Testis (tissue), 3 donors: ENCODE data around the gene TMEM255B. TPM values are rescaled to one million over a fixed set of nuclear protein-coding genes. Genes with fewer than 3 reads are reported as not detected.
"Not testable (repeated sequence)": the region's sequence is repeated elsewhere in the genome, so short reads cannot be mapped to it uniquely, and the experiment has no call there.

ENCODE experiments used
- DNase-seq: peaks from one replicate; pipeline ENCODE4 v3.0.0-alpha.2; 2019
- H3K27ac ChIP-seq, 2 donors: fragments of 200-600 bp; sonication (generic); one replicate each; pipeline ENCODE4 v1.5.1; 2019
- H3K27me3 ChIP-seq: fragments of 200-600 bp; sonication (generic); one replicate; pipeline ENCODE4 v1.5.1; 2019
- H3K36me3 ChIP-seq: fragments of 200-600 bp; sonication (generic); one replicate; pipeline ENCODE4 v1.5.1; 2017; ENCODE audit warnings: low read depth; ENCODE audit errors: missing control alignments
- H3K4me1 ChIP-seq: fragments of 200-600 bp; sonication (generic); one replicate; pipeline ENCODE4 v1.5.1; 2019
- H3K4me3 ChIP-seq, 2 donors: fragments of 200-600 bp; sonication (generic); one replicate each; pipeline ENCODE4 v1.5.1; 2017 to 2019
- H3K9me3 ChIP-seq: fragments of 200-600 bp; sonication (generic); one replicate; pipeline ENCODE4 v1.5.1; 2017
- POLR2A ChIP-seq: fragments of 450-650 bp; IDR thresholded peaks from one replicate; pipeline ENCODE4 v1.6.1; 2017; ENCODE audit warnings: antibody characterized with exemption, mild to moderate bottlenecking, moderate library complexity
- WGBS, 2 donors: methylation state at CpG; one replicate each; pipeline ENCODE4 v1.1.5; 2018; 5-methylcytosine and 5-hydroxymethylcytosine counted together
- intact Hi-C: fragments of 100-400 bp; cut with DNase I; formaldehyde crosslinking; loops from one replicate; pipeline ENCODE4 v1.15.1; 2023; ENCODE audit warnings: low total_unique reads
- polyA plus RNA-seq: library from polyadenylated mRNA; stranded (reverse); fragments of 350-450 nt; fragmentation: Illumina TruSeq; extraction: RNeasy Lipid Tissue Mini Kit (QIAGEN cat#74804); gene quantifications from one replicate; pipeline ENCODE4 v1.2.3, GENCODE V29; 2014; ENCODE audit warnings: low read depth, low replicate concordance; ENCODE audit not compliant: insufficient read depth
- total RNA-seq, 2 donors: library from RNA; depleted of rRNA; stranded (reverse); fragments of >200 nt; gene quantifications; one replicate each; pipeline ENCODE4 v1.2.3, GENCODE V29; 2016
- TF ChIP-seq, protein P1 (sequence below), 3 experiments: fragments of 450-650 bp in 2 of 3; fragments of 200-600 bp in 1 of 3; sonication (generic) in 1 of 3; IDR thresholded peaks; one replicate each; pipeline ENCODE4 v1.5.1; 2016 to 2019; ENCODE audit warnings: antibody characterized with exemption in 3 of 3, mild to moderate bottlenecking in 2 of 3, moderate library complexity in 1 of 3

The TMEM255B gene
- total and polyA plus RNA-seq, 3 donors from 2014 or later: 6.9 to 10.9 (median 7.5) TPM

DNA sequence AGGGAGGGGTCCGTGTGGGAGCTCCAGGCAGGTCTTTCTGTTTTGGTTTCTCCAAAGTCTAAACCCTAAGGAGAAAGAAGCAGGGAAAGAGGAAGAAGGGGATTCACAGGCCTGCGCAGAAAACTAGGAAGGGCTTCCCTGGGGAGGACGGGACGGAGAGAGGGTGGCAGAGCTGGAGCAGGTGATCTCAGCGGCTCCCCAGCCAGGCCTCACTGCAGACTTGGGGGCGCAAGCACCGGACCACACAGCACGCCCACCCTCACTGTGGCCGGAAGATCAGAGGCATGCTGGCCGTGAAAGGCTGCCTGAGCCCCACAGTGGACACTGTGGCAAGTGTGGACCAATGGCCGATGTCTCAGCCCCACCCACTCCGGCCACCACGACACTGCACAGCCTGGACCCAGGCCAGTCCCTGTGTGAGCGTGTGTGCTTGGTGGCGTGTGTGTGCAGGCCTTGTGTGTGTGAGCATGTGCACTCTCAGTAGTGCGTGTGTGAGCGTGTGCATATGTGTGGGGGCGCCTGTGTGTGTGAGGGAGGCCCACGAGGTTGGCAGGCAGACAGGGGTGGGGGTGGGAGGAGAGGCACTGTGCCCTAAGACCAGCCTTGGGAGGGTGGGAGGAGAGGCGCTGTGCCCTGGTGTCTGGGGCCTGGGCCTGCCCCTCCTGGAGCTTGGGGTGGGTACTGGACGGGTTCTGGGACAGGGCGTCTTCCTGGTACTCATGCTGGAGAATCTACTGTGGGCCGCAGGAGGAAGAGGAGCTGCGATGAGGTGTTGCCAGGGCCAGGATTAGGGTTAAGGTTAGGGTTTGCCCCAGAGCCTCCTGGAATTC lies 15.4 kb upstream of the TMEM255B start:
- Histone ChIP-seq H3K27ac (no peak overlapping the region), H3K27me3 (no peaks in the 10 kb centered on the region), H3K9me3 (no peaks in the 10 kb centered on the region), H3K36me3 (no peaks in the 10 kb centered on the region), H3K4me1 (no peaks in the 10 kb centered on the region), H3K4me3 (no peak overlapping the region)
- TF ChIP-seq POLR2A: no peak
- TF ChIP-seq, protein P1, sequence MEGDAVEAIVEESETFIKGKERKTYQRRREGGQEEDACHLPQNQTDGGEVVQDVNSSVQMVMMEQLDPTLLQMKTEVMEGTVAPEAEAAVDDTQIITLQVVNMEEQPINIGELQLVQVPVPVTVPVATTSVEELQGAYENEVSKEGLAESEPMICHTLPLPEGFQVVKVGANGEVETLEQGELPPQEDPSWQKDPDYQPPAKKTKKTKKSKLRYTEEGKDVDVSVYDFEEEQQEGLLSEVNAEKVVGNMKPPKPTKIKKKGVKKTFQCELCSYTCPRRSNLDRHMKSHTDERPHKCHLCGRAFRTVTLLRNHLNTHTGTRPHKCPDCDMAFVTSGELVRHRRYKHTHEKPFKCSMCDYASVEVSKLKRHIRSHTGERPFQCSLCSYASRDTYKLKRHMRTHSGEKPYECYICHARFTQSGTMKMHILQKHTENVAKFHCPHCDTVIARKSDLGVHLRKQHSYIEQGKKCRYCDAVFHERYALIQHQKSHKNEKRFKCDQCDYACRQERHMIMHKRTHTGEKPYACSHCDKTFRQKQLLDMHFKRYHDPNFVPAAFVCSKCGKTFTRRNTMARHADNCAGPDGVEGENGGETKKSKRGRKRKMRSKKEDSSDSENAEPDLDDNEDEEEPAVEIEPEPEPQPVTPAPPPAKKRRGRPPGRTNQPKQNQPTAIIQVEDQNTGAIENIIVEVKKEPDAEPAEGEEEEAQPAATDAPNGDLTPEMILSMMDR (IDR thresholded peaks at IDR 0.05): no peak
- no peak for DNase-seq
- WGBS, 2 donors: 90 to 92% methylated on average over 17 to 24 of the region's 24 CpGs
- intact Hi-C loops: no loop called here

DNA sequence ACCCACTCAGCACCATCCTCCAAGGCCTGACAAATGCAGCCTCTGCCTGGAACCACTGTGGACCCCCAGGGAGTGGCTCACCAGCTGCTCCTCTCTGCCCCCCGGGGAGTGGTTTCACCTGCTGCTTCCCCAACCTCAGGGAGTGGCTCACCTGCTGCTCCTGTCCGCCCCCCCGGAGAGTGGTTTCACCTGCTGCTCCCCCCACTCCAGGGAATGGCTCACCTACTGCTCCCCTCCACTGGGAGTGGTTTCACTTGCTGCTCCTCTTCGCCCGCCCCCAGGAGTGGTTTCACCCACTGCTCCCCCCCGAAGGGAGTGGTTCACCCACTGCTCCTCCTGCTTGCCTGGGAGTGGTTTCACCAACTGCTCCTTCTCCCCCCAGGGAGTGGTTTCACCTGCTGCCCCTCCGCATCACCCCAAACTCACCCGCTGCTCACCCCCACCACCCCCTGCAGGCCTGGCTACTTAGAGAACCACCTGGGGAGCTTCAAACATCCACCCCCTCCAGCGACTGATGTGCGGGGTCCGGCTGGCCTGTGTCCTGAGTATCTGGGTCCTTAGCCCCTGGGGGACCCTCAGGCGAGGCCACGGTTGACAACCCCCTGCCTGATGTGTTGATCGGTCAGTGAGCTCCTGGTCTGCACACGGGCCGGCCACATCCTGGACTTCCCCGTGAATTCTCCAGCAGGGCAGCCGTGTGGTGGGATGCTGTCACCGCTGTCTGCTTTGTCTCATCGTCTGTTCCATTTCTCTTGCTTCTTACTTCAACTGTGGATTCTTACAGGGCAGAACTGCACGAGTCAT lies 14.6 kb upstream of the TMEM255B start:
- no peak for TF ChIP-seq POLR2A
- TF ChIP-seq, protein P1 (IDR thresholded peaks at IDR 0.05): no peak
- no peaks in the 10 kb centered on the region for H3K9me3 ChIP-seq
- no peaks in the 10 kb centered on the region for H3K36me3 ChIP-seq
- WGBS, 2 donors: 94 to 95% methylated on average over 19 to 21 of the region's 21 CpGs
- intact Hi-C loops: no loop called here
- no peak overlapping the region for H3K4me3 ChIP-seq
- H3K27me3 ChIP-seq: no peaks in the 10 kb centered on the region
- H3K27ac ChIP-seq: no peak overlapping the region
- no peaks in the 10 kb centered on the region for H3K4me1 ChIP-seq
- no peak for DNase-seq

DNA sequence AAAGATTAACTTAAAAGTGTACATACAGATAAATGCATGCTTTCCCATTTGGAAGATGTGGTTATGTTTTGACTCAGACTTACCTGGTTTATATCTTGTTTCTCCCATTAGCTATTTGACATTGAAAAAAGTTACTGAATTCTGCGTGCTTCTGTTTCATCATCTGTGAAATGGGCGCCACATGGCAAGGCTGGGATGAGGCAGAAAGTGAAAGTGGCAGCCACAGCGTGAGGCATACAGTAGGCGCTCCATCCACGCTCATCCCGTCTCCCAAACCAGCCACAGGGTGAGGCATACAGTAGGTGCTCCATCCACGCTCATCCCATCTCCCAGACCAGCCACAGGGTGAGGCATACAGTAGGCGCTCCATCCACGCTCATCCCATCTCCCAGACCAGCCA lies 14.0 kb upstream of the TMEM255B start:
- Histone ChIP-seq H3K9me3 (no peaks in the 10 kb centered on the region), H3K36me3 (no peaks in the 10 kb centered on the region), H3K4me1 (no peaks in the 10 kb centered on the region), H3K4me3 (no peak overlapping the region), H3K27me3 (no peaks in the 10 kb centered on the region), H3K27ac (no peak overlapping the region)
- intact Hi-C loops: no loop called here
- TF ChIP-seq, protein P1 (IDR thresholded peaks at IDR 0.05): no peak
- no peak for TF ChIP-seq POLR2A
- WGBS, 2 donors: 92 to 96% methylated on average over 9 of the region's 9 CpGs
- no peak for DNase-seq

DNA sequence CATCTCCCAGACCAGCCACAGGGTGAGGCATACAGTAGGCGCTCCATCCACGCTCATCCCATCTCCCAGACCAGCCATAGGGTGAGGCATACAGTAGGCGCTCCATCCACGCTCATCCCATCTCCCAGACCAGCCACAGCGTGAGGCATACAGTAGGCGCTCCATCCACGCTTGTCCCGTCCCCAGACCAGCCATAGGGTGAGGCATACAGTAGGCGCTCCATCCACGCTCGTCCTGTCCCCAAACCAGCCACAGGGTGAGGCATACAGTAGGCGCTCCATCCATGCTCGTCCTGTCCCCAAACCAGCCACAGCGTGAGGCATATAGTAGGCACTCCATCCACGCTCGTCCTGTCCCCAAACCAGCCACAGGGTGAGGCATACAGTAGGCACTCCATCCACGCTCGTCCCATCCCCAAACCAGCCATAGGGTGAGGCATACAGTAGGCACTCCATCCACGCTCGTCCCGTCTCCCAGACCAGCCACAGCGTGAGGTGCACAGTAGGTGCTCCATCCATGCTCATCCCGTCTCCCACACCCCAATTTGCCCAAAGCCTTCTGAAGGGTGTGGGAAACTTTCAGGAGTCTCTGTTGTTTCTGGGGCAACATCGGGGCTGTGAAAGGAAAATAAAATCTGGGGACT lies 13.4 kb upstream of the TMEM255B start:
- H3K27me3 ChIP-seq, DNase-seq, H3K9me3 ChIP-seq, H3K4me1 ChIP-seq, H3K36me3 ChIP-seq, H3K27ac ChIP-seq, intact Hi-C loops, H3K4me3 ChIP-seq: not testable (repeated sequence)
- WGBS, 2 donors: 93% methylated on average over 24 of the region's 24 CpGs

DNA sequence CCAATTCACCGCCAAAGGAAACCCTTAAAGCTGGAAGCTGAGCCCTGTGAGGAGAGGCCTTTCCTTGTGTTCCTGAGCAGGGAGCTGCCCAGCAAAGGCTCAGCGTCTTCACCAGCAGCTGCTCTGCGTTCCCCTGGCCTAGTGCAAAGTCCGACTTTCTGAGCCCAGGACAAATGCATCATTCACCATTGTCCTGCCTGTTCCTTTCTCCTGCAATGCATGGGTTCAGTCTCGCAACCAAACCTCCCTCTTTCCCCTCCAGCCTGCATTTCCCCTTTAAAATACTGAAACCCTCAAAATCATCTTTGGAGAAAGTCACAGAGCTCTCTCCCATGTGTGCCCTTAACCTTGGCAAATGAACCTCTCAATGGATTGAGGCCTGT lies 12.9 kb upstream of the TMEM255B start:
- Histone ChIP-seq H3K4me1 (no peaks in the 10 kb centered on the region), H3K4me3 (no peak overlapping the region), H3K9me3 (no peaks in the 10 kb centered on the region), H3K27ac (no peak overlapping the region), H3K36me3 (no peaks in the 10 kb centered on the region), H3K27me3 (no peaks in the 10 kb centered on the region)
- DNase-seq: no peak
- TF ChIP-seq, protein P1 (IDR thresholded peaks at IDR 0.05): no peak
- TF ChIP-seq POLR2A: no peak
- intact Hi-C loops: no loop called here
- WGBS, 2 donors: 86 to 90% methylated on average over 5 of the region's 5 CpGs
